NB4 (cell line): Measurements from ENCODE around the gene EBF3.

ENCODE experiments used
- CTCF ChIP-seq: IDR thresholded peaks from one replicate; pipeline ENCODE4 v1.5.1; 2012; ENCODE audit warnings: low read depth, low read length
- MAX ChIP-seq: IDR thresholded peaks from 2 replicates; pipeline ENCODE4 v1.6.1; 2011; ENCODE audit warnings: low read depth, low read length

- TF ChIP-seq CTCF: no peak
- no peak for TF ChIP-seq MAX
Measured at GRCh38 chr10:129965959-129966358, 1.9 kb upstream of the EBF3 start.
